Right lobe of liver (tissue), 6 donors: ENCODE data around the gene C7orf33. TPM values are rescaled to one million over a fixed set of nuclear protein-coding genes. Genes with fewer than 3 reads are reported as not detected.

Source experiments
- ATAC-seq, 4 donors: fragments of 200-7000 bp; cut with Tn5 transposase; one replicate each; pipeline ENCODE4 v1.9.1; 2020; ENCODE audit warnings: mild to moderate bottlenecking in 4 of 4, moderate library complexity in 4 of 4
- DNase-seq, 3 donors: peaks; one replicate each; pipeline ENCODE4 v3.0.0-alpha.2; 2020
- H3K27ac ChIP-seq, 3 donors: fragments of 200-600 bp; one replicate each; pipeline ENCODE4 v1.8.0; 2022
- H3K27me3 ChIP-seq, 2 donors: fragments of 200-600 bp; one replicate each; pipeline ENCODE4 v1.8.0; 2022
- H3K36me3 ChIP-seq, 4 donors: fragments of 200-600 bp; sonication (generic) in 1 of 4; one replicate each; pipeline versions ENCODE4 v1.5.1 to v1.8.0; 2017 to 2022; ENCODE audit warnings: control low read depth in 1 of 4
- H3K4me1 ChIP-seq, 4 donors: fragments of 200-600 bp; sonication (generic) in 1 of 4; one replicate each; pipeline versions ENCODE4 v1.5.1 to v1.8.0; 2017 to 2022; ENCODE audit warnings: control low read depth in 1 of 4
- H3K4me3 ChIP-seq, 3 donors: fragments of 200-600 bp; one replicate each; pipeline ENCODE4 v1.8.0; 2022
- H3K9me3 ChIP-seq, 4 donors: fragments of 200-600 bp; sonication (generic) in 1 of 4; one replicate each; pipeline versions ENCODE4 v1.5.1 to v1.8.0; 2017 to 2022; ENCODE audit warnings: control low read depth in 1 of 4
- POLR2A ChIP-seq: fragments of 450-650 bp; IDR thresholded peaks from one replicate; pipeline ENCODE4 v1.6.1; 2017; ENCODE audit warnings: antibody characterized with exemption, mild to moderate bottlenecking
- WGBS: methylation state at CpG from one replicate; pipeline ENCODE4 v1.1.6; 2018; ENCODE audit warnings: low coverage, low lambda C conversion rate; ENCODE audit not compliant: insufficient coverage; ENCODE audit errors: missing lambda C conversion rate; 5-methylcytosine and 5-hydroxymethylcytosine counted together
- intact Hi-C, 2 donors: fragments of 100-400 bp; cut with DNase I; formaldehyde crosslinking; loops; one replicate each; pipeline versions ENCODE4 v1.11.2 to v1.14.1; 2022
- total RNA-seq, 6 experiments: library from RNA; depleted of rRNA in 2 of 6; stranded (reverse); fragments of >200 nt in 2 of 6; fragmentation: NEBNext Ultra II Directional in 3 of 6; extraction: Animal tissue kit (Norgen Biotek cat#: 25700) in 3 of 6; gene quantifications; one replicate each; pipeline versions ENCODE4 v1.1.0 to v1.2.4, GENCODE V29; 2016 to 2023
- TF ChIP-seq, protein P1 (sequence below), 4 donors: fragments of 200-600 bp in 3 of 4; fragments of 450-650 bp in 1 of 4; IDR thresholded peaks; one replicate each; pipeline versions ENCODE4 v1.5.1 to v1.8.0; 2016 to 2022; ENCODE audit warnings: antibody characterized with exemption in 4 of 4, mild to moderate bottlenecking in 2 of 4
- donor health status: DM: no; HTN: yes; CAD: no.
- donor health status: DM: no; HTN: no; CAD: no.
- donor health status: DM: no; HTN: no; CAD: no.
- donor health status: DM: no; HTN: yes; CAD: no.
- donor health status: DM: no; HTN: yes; CAD: no.

The C7orf33 gene
- total RNA-seq, 6 experiments from 2014 or later = not detected

DNA sequence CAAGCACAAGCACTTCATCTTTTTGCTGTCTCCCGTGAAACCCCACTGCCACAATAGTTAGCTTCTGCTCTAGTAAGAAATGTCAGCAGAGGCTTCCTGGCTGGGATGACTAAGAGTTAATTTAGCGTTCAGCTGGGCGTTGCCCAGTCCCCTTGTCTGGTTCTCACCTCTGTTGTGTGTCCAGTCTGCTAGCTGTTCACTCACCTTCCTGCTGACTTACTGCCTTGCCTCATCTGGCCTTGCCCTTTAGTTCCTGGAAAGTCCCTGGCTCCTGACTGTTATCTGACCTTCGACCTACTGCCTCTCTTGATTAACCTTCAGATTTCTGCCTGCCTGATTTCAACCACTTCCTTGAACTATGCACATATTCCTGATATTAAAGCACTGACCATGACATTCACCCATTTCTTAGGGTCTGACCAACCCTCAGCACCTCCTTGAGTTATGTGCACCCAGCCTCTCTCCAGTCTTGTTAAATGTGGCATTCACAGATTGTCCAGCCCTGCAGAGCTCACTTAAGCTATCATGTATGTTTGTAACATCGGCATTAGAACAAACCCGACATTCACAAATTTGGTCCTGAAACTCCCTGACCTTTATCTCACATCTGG lies 30.3 kb downstream of the C7orf33 start:
- Histone ChIP-seq H3K27me3 (no peaks in the 10 kb centered on the region), H3K4me3 (no peak overlapping the region), H3K4me1 (peaks cover 0 to 31% (median 7%) of the 10 kb centered on the region in 4 donors), H3K36me3 (no peaks in the 10 kb centered on the region), H3K9me3 (no peaks in the 10 kb centered on the region), H3K27ac (peak overlapping the region; percentile 52 to 64 (median 59))
- intact Hi-C loops = no loop called here
- peak; percentile 64 to 72 (median 69) for DNase-seq
- WGBS = 10% methylated on average over 6 of the region's 6 CpGs
- ATAC-seq = peak; percentile 89 to 95 (median 95)
- no peak for TF ChIP-seq POLR2A
- TF ChIP-seq, protein P1, sequence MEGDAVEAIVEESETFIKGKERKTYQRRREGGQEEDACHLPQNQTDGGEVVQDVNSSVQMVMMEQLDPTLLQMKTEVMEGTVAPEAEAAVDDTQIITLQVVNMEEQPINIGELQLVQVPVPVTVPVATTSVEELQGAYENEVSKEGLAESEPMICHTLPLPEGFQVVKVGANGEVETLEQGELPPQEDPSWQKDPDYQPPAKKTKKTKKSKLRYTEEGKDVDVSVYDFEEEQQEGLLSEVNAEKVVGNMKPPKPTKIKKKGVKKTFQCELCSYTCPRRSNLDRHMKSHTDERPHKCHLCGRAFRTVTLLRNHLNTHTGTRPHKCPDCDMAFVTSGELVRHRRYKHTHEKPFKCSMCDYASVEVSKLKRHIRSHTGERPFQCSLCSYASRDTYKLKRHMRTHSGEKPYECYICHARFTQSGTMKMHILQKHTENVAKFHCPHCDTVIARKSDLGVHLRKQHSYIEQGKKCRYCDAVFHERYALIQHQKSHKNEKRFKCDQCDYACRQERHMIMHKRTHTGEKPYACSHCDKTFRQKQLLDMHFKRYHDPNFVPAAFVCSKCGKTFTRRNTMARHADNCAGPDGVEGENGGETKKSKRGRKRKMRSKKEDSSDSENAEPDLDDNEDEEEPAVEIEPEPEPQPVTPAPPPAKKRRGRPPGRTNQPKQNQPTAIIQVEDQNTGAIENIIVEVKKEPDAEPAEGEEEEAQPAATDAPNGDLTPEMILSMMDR (IDR thresholded peaks at IDR 0.05) = no peak

DNA sequence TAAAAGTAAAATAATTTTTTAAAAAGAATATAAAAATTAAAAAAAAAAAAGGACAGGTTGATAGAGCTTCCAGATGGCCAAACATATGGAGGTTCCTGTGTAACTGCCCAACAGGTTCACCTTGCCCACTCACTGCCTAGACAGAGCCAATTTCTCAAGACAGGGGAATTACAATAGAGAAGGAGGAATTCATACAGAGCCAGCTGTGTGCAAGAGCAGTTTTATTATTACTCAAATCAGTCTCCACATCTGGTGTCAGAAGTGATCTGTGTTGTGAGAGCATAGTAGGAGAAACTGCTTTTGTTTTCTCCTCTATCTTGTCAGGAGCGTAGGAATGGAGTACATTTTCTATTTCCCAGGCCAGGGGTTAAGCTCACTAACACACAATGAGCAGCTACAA lies 31.0 kb downstream of the C7orf33 start:
- TF ChIP-seq, protein P1 (IDR thresholded peaks at IDR 0.05) = no peak
- TF ChIP-seq POLR2A = no peak
- Histone ChIP-seq H3K27me3 (no peaks in the 10 kb centered on the region), H3K4me3 (no peak overlapping the region), H3K4me1 (peaks cover 0 to 31% (median 6%) of the 10 kb centered on the region in 4 donors), H3K27ac (peak overlapping the region; percentile 52 to 64 (median 59)), H3K9me3 (no peaks in the 10 kb centered on the region), H3K36me3 (no peaks in the 10 kb centered on the region)
- intact Hi-C loops = no loop called here
- 100% methylated on average over 1 of the region's 1 CpG for WGBS
- DNase-seq (no peak), ATAC-seq (no peak)

DNA sequence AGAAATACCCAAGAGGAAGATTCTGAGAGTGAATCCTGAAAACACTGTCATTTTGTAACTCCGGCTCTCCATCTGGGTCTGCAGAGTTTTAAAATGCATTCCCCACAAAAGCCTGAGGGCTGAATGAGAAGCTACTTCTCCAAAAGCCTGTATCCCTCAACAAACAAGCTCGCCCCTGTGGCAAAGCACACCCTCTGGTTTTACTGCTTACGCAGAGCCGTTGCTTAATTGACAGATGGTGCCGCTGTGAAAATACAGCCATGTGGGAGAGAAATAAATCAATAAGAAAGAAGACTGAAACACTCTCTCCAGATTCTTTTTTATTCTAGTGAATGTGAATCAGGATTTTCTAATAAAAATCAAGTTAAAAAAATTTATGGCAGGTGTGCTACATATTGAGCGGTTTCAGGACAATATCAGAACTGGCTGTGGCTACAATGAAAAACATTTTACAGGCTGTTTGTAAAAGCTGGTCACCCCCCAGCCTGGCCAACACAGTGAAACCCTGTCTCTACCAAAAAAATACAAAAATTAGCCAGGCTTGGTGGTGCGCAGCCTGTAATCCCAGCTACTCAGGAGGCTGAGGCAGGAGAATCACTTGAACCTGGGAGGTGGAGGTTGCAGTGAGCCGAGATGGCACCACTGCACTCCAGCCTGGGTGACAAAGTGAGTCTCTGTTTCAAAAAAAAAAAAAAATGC lies 32.5 kb downstream of the C7orf33 start:
- no peaks in the 10 kb centered on the region for H3K27me3 ChIP-seq
- intact Hi-C loops = no loop called here
- no peaks in the 10 kb centered on the region for H3K36me3 ChIP-seq
- TF ChIP-seq, protein P1 (IDR thresholded peaks at IDR 0.05) = no peak
- TF ChIP-seq POLR2A = peak; percentile 13
- peaks cover 0 to 31% (median 6%) of the 10 kb centered on the region in 4 donors for H3K4me1 ChIP-seq
- DNase-seq (peak; percentile 39 to 70 (median 68)), ATAC-seq (peak; percentile 66 to 77 (median 72))
- no peaks in the 10 kb centered on the region for H3K9me3 ChIP-seq
- 25% methylated on average over 6 of the region's 8 CpGs for WGBS
- peak overlapping the region in 1 of 3 donors; percentile 17 for H3K4me3 ChIP-seq
- H3K27ac ChIP-seq = peak overlapping the region; percentile 50 to 73 (median 66)

DNA sequence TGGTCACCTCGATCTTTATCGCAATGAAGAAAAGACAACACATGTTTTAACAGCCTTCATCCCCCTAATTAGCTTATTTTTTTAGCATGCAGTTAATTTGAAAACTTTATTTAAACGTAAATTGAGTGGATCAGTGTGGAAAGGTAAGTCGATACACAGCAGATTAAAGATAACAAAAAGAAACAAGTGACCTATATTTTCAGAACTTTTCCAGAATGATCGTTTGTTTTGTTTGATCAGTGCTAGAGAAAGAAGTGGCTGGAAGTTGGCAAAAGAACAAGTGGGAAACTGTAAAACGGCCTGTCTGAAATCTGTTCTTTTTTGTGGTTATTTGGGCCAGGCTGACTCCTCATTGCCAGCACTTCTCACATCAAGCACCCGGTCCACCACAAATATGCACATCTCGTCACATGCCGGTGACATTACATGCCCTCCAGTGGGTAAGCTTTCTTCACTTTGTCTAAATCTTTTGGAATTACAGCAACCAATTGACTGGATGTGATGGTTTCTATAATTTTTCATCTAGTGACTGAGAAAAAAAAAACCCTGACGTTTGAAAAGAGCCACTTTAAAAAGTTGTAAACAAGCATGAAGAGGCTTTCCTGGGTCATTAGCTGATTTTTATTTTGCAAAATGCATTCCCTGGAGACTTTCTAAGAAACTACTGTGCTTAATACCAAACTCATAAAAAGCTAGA lies 33.2 kb downstream of the C7orf33 start:
- DNase-seq (no peak), ATAC-seq (peak; percentile 24 to 55 (median 36))
- Histone ChIP-seq H3K4me1 (peaks cover 0 to 31% (median 6%) of the 10 kb centered on the region in 4 donors), H3K27ac (peak overlapping the region; percentile 50 to 73 (median 66)), H3K4me3 (peak overlapping the region in 1 of 3 donors; percentile 17), H3K27me3 (no peaks in the 10 kb centered on the region), H3K9me3 (no peaks in the 10 kb centered on the region), H3K36me3 (no peaks in the 10 kb centered on the region)
- intact Hi-C loops = no loop called here
- TF ChIP-seq, protein P1 (IDR thresholded peaks at IDR 0.05) = no peak
- TF ChIP-seq POLR2A = no peak
- 16% methylated on average over 10 of the region's 10 CpGs for WGBS
